Ascending aorta (tissue), 2 donors: ENCODE results near the gene PHF12. TPM values are rescaled to one million over a fixed set of nuclear protein-coding genes. Genes with fewer than 3 reads are reported as not detected.

Experiments
- DNase-seq, 2 donors: peaks; one replicate each; pipeline ENCODE4 v3.0.0-alpha.2; 2019; ENCODE audit warnings: low spot score in 2 of 2
- H3K27ac ChIP-seq, 2 donors: fragments of 200-600 bp; sonication (generic); one replicate each; pipeline ENCODE4 v1.5.1; 2016 to 2017; ENCODE audit warnings: mild to moderate bottlenecking in 1 of 2
- H3K27me3 ChIP-seq: fragments of 200-600 bp; sonication (generic); one replicate; pipeline ENCODE4 v1.5.1; 2017
- H3K36me3 ChIP-seq, 2 donors: fragments of 200-600 bp; sonication (generic); one replicate each; pipeline ENCODE4 v1.5.1; 2016
- H3K4me1 ChIP-seq, 2 donors: fragments of 200-600 bp; sonication (generic); one replicate each; pipeline ENCODE4 v1.5.1; 2016 to 2017; ENCODE audit warnings: mild to moderate bottlenecking in 1 of 2
- H3K4me3 ChIP-seq, 2 donors: fragments of 200-600 bp; sonication (generic); one replicate each; pipeline ENCODE4 v1.5.1; 2016 to 2017; ENCODE audit warnings: mild to moderate bottlenecking in 1 of 2
- H3K9me3 ChIP-seq, 2 donors: fragments of 200-600 bp; sonication (generic); one replicate each; pipeline ENCODE4 v1.5.1; 2016
- intact Hi-C: fragments of 100-400 bp; cut with DNase I; formaldehyde crosslinking; loops from one replicate; pipeline ENCODE4 v1.15.1; 2023
- total RNA-seq: library from RNA; depleted of rRNA; stranded (reverse); fragments of >200 nt; gene quantifications from one replicate; pipeline ENCODE4 v1.1.0, GENCODE V29; 2016
- TF ChIP-seq, protein P1 (sequence below), 3 experiments: fragments of 200-600 bp in 2 of 3; fragments of 450-650 bp in 1 of 3; sonication (generic) in 2 of 3; IDR thresholded peaks; one replicate each; pipeline ENCODE4 v1.5.1; 2016 to 2019; ENCODE audit warnings: antibody characterized with exemption in 3 of 3, mild to moderate bottlenecking in 1 of 3, moderate library complexity in 1 of 3

The PHF12 gene
- total RNA-seq, 1 donor from 2014 or later, result 35.0 TPM

DNA sequence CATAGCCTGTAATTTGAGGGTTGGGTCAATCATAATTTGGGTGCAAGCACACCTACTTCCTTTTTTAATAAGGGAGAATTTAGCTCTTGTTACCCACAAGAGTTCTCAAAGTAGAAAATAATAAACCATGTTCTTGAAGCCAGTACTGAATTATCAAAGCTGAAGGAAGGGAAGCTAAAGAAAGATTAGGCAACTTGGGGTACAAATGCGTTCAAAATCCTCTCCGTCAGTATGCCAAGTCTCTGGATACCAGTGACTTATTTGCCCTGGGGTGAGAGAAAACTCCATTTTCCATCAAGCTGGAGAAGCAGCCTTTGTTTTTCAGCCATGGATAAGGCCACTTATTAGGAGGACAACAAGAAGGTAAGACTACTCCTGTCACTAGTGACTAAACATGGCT is 25.0 kb downstream of the PHF12 start:
- peaks cover 22 to 44% of the 10 kb centered on the region in 2 donors for H3K36me3 ChIP-seq
- intact Hi-C loops, result no loop called here
- DNase-seq, result no peak
- no peaks in the 10 kb centered on the region for H3K4me1 ChIP-seq
- no peak overlapping the region for H3K4me3 ChIP-seq
- peaks cover 0 to 5% of the 10 kb centered on the region in 2 donors for H3K9me3 ChIP-seq
- peak overlapping the region; percentile 17 to 50 for H3K27ac ChIP-seq
- H3K27me3 ChIP-seq, result no peaks in the 10 kb centered on the region
- TF ChIP-seq, protein P1, sequence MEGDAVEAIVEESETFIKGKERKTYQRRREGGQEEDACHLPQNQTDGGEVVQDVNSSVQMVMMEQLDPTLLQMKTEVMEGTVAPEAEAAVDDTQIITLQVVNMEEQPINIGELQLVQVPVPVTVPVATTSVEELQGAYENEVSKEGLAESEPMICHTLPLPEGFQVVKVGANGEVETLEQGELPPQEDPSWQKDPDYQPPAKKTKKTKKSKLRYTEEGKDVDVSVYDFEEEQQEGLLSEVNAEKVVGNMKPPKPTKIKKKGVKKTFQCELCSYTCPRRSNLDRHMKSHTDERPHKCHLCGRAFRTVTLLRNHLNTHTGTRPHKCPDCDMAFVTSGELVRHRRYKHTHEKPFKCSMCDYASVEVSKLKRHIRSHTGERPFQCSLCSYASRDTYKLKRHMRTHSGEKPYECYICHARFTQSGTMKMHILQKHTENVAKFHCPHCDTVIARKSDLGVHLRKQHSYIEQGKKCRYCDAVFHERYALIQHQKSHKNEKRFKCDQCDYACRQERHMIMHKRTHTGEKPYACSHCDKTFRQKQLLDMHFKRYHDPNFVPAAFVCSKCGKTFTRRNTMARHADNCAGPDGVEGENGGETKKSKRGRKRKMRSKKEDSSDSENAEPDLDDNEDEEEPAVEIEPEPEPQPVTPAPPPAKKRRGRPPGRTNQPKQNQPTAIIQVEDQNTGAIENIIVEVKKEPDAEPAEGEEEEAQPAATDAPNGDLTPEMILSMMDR (IDR thresholded peaks at IDR 0.05), result no peak

DNA sequence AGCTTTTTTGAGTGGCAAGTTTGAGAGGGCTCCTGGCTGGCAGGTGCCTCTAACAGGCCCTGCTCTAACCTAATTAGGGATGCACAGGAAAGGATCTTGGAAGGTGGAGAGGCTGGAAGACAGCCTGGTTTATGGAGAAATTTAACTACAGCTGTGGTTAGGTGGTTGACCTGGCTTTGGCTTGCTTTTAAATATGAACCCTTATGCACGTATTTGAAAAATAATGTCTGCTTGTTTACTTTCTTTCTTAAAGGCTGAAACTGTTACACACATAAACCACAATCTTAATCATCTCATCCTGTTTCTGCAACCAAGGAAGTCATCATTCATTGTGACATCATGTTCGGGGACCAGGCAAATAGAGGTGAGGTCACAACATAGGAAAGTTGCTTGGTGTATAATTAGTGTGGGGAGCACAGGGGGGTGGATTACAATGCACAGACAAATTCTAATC is 25.4 kb downstream of the PHF12 start:
- peaks cover 26 to 48% of the 10 kb centered on the region in 2 donors for H3K36me3 ChIP-seq
- DNase-seq, result no peak
- no peak overlapping the region for H3K4me3 ChIP-seq
- H3K27me3 ChIP-seq, result no peaks in the 10 kb centered on the region
- peaks cover 0 to 5% of the 10 kb centered on the region in 2 donors for H3K9me3 ChIP-seq
- intact Hi-C loops, result no loop called here
- H3K4me1 ChIP-seq, result no peaks in the 10 kb centered on the region
- TF ChIP-seq, protein P1 (IDR thresholded peaks at IDR 0.05), result no peak
- no peak overlapping the region for H3K27ac ChIP-seq

DNA sequence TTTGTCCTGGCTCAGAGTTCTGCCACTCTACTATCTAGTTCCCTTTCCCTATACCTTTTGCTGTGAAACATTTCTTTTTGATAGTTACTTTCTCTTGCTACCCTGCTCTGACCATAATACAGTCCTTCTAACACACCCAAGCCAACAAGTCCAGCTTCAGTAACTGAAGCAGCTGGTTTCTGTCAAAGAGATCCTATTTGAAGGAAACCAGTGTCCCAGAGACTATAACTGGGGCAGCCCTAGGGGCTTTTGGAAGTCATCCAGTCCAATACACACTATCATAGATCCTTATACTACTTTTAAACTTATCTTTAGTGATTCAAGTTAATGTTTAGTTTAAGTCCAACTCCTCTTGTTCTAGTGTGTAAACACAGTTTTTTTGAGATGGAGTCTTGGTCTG is 31.1 kb downstream of the PHF12 start:
- H3K9me3 ChIP-seq, result no peaks in the 10 kb centered on the region
- TF ChIP-seq, protein P1 (IDR thresholded peaks at IDR 0.05), result no peak
- no peak for DNase-seq
- H3K27ac ChIP-seq, result no peak overlapping the region
- no peaks in the 10 kb centered on the region for H3K27me3 ChIP-seq
- intact Hi-C loops, result no loop called here
- no peak overlapping the region for H3K4me3 ChIP-seq
- peaks cover 77 to 92% of the 10 kb centered on the region in 2 donors for H3K36me3 ChIP-seq
- no peaks in the 10 kb centered on the region for H3K4me1 ChIP-seq

DNA sequence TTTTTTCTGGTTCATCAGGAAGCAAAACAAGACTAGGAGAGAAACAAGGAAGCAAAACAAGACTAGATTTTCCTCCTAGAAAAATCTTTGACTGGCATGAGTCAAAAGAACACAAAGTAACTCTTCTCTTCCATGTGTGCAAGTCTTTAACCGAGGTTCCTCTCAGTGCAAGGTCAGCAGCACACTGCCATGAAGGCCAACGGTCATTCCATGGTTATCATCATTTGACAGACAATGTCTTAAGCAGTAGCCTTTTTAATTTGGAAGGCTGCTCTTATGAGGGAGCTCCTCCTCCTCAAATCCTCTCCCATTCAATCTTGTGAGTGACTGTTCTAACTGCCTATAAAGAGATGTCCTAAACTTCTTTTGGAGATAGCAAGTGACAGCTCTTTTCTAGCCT is 33.0 kb downstream of the PHF12 start:
- Histone ChIP-seq H3K27ac (no peak overlapping the region), H3K4me1 (no peaks in the 10 kb centered on the region), H3K9me3 (no peaks in the 10 kb centered on the region), H3K36me3 (peaks cover 85 to 94% of the 10 kb centered on the region in 2 donors), H3K27me3 (no peaks in the 10 kb centered on the region), H3K4me3 (no peak overlapping the region)
- intact Hi-C loops, result no loop called here
- no peak for DNase-seq
- TF ChIP-seq, protein P1 (IDR thresholded peaks at IDR 0.05), result no peak

DNA sequence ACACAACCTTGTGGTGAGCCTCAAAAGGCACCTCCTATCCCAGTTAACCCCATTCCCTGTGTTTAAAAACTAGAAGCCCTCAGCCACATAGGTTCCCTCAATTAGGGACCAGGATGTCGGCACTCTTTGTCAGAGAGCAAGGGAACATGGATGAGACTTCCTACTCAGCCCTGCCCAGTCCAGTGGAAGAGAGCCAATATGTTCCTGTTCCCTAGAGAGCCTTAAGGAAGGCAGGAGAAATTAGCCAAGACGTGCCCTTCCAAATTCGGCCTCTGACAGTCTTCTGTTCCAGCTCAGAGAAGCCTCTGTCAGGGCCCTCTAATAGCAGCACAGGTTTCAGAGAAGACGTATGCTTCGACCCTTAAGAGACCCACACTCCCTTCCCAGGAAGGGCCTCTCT is 33.9 kb downstream of the PHF12 start:
- H3K9me3 ChIP-seq, result no peaks in the 10 kb centered on the region
- H3K36me3 ChIP-seq, result peaks cover 85 to 94% of the 10 kb centered on the region in 2 donors
- TF ChIP-seq, protein P1 (IDR thresholded peaks at IDR 0.05), result no peak
- H3K27ac ChIP-seq, result peak overlapping the region in 1 of 2 donors; percentile 31
- no peak overlapping the region for H3K4me3 ChIP-seq
- no peaks in the 10 kb centered on the region for H3K27me3 ChIP-seq
- H3K4me1 ChIP-seq, result no peaks in the 10 kb centered on the region
- intact Hi-C loops, result loop anchor here (2.0 kb wide), 2 partner anchors 155 to 191 kb away; partner anchors contain the start of gene TLCD1
- DNase-seq, result no peak

DNA sequence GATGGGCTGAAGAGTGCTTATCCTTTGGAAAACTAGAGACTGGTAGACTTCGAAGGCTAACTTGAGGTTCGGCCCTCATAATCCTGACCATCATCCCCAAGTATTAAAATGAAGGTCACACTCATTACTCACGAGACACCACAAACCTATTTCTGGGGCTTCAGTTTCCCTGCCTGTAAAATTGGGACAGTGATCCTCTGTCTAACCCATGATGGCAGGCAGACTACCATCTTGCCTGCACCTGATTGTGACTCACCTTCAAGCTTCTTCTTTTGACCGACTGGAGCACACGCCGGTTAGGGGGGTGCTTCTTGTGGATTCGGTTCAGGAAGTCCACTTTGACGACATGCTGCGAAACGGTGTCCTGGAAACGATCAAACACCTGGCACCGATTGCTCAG is 34.3 kb downstream of the PHF12 start:
- no peak for DNase-seq
- TF ChIP-seq, protein P1 (IDR thresholded peaks at IDR 0.05), result no peak
- H3K9me3 ChIP-seq, result no peaks in the 10 kb centered on the region
- H3K4me3 ChIP-seq, result no peak overlapping the region
- no peak overlapping the region for H3K27ac ChIP-seq
- H3K27me3 ChIP-seq, result no peaks in the 10 kb centered on the region
- H3K4me1 ChIP-seq, result no peaks in the 10 kb centered on the region
- intact Hi-C loops, result loop anchor here (2.0 kb wide), 2 partner anchors 154 to 190 kb away; partner anchors contain the start of gene TLCD1
- peaks cover 90 to 94% of the 10 kb centered on the region in 2 donors for H3K36me3 ChIP-seq
